Measurements from ENCODE around the gene NEK7.

NEK7 gene

DNA sequence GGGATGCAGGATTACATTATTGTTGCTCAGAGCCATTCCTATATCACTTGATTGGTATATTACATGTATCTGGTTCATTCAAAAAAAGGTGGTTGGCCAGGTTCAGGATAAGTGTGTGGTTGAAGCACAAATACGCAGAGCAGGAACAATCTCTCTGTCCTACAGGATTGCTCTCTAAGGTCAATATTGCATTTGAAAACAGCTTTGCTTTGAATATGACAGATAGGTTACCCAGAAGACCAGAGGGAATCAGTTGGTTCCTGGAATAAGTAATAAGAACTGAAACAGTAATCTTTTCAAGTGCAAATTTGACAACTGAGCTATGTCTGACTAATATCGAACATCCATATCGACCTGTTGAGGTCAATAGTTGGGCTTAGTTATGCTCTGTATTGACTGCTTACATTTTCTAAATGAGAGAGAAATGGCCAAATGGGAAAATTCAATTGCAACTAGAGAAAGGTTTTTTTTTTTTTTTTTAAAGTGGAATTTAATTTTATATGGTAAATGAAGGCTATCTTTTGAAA, 206.9 kb downstream of the NEK7 start:
- DNase-seq, result no peak

DNA sequence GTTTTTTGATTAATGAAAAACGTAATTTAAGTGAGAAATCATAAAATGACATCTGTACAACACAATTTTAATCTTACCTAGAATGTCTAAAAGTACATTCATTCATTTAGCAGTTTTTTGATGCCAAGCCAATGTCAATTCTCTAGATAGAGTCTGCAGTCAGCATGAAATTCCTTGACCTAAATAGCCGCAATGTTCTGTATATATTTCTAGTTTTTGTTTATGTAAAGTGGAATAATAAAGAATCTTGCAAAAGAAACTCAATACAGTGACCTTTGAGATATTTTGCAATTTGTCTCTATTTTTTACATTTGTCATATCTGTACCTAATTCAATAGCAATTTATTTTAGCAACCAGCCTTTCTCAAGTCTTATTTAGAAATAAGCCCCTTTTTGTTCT, 207.7 kb downstream of the NEK7 start:
- no peak for DNase-seq

DNA sequence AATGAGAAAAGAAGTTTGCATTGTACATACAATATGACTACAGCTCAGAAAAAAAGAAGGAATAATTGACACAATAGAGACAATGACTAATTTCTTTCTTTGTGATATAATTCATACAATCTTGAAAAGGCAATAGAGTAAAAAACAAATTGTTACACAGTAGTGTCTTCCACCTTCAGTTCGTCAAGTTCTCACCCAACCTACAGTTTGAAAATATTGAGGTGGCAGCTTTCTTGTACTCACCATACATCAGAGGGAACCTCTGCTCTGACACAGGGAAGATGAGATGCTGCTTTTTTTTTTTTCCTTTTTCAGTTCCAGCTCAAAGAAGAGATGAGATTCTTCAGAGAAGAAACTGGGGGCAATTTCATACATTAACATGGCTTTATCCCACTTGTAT, 210.5 kb downstream of the NEK7 start:
- DNase-seq, result no peak

DNA sequence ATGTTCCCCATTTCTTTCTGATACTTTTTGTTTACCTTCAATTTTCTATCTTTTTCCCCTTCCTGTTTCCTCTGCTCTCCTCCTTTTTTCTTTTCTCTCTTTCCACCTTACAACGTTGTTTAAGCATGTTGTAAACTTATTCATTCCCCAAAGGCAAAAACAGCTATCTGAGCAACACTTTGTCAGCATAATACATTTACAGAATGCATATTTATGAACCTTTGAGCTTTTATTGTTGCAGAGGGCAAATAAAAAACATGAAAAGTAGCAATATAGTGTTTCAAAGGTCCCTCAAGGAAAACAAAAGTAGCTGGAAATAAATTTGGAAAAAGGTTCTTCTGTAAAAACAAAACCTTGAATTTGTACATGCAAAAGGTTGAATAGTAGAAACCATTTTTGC, 214.2 kb downstream of the NEK7 start:
- no peak for DNase-seq
